Fibroblast of villous mesenchyme (primary cell): ENCODE measurements around the gene ANO9. TPM values are rescaled to one million over a fixed set of nuclear protein-coding genes. Genes with fewer than 3 reads are reported as not detected.
"Not testable (repeated sequence)": the region's sequence is repeated elsewhere in the genome, so short reads cannot be mapped to it uniquely, and the experiment has no call there.

Experiments used
- DNase-seq: peaks from one replicate; pipeline ENCODE4 v3.0.0-alpha.2; 2010; ENCODE audit warnings: low read depth
- H3K4me3 ChIP-seq: 2 replicates; pipeline ENCODE4 v1.5.1; 2011; ENCODE audit warnings: low read depth, mild to moderate bottlenecking, low read length
- total RNA-seq: library from RNA; depleted of rRNA; stranded (reverse); fragments of >200 nt; gene quantifications from 2 replicates; pipeline ENCODE4 v1.2.3, GENCODE V29; 2012
- TF ChIP-seq, protein P1 (sequence below): IDR thresholded peaks from 2 replicates; pipeline ENCODE4 v1.5.1; 2012; ENCODE audit warnings: low read depth, mild to moderate bottlenecking, low read length; ENCODE audit not compliant: insufficient read depth

Gene ANO9
- total RNA-seq, 1 donor, result not detected

DNA sequence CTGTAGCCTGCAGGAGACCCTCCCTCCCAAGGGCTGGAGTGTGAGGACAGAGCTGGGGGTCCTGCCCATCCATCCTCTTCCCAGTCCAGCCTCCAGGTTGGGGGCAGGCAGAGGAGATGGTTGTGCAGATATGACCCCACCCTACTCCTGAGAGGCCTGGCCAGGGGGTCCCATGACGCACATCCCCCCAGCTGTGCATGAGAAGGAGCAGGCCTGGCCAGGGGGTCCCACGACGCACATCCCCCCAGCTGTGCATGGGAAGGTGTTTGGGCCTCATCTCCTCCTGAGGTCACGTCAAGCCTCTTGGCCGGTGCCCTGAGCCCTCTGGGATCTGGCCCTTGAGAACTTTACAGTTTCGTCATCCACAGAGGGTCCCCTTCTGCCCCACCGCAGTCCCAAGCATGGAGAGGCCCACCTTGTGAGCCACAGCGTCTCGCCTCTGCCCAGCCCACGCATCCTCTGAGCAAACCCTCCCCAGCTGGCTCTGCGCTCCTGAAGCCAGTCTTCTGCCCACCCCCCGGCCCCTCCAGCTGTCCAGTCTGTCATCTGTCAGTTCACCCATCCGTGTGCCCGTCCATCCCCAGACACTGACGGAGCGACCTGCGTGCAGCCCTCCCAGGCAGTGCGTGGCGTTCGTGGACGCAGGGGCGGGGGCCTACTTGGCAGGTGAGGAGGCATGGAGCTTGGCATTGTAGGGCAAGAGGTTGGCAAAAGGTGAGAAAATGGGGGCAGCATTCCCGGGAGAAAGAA is 2.3 kb downstream of the ANO9 start:
- TF ChIP-seq, protein P1, sequence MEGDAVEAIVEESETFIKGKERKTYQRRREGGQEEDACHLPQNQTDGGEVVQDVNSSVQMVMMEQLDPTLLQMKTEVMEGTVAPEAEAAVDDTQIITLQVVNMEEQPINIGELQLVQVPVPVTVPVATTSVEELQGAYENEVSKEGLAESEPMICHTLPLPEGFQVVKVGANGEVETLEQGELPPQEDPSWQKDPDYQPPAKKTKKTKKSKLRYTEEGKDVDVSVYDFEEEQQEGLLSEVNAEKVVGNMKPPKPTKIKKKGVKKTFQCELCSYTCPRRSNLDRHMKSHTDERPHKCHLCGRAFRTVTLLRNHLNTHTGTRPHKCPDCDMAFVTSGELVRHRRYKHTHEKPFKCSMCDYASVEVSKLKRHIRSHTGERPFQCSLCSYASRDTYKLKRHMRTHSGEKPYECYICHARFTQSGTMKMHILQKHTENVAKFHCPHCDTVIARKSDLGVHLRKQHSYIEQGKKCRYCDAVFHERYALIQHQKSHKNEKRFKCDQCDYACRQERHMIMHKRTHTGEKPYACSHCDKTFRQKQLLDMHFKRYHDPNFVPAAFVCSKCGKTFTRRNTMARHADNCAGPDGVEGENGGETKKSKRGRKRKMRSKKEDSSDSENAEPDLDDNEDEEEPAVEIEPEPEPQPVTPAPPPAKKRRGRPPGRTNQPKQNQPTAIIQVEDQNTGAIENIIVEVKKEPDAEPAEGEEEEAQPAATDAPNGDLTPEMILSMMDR, result no peak
- no peak overlapping the region for H3K4me3 ChIP-seq
- DNase-seq, result no peak

DNA sequence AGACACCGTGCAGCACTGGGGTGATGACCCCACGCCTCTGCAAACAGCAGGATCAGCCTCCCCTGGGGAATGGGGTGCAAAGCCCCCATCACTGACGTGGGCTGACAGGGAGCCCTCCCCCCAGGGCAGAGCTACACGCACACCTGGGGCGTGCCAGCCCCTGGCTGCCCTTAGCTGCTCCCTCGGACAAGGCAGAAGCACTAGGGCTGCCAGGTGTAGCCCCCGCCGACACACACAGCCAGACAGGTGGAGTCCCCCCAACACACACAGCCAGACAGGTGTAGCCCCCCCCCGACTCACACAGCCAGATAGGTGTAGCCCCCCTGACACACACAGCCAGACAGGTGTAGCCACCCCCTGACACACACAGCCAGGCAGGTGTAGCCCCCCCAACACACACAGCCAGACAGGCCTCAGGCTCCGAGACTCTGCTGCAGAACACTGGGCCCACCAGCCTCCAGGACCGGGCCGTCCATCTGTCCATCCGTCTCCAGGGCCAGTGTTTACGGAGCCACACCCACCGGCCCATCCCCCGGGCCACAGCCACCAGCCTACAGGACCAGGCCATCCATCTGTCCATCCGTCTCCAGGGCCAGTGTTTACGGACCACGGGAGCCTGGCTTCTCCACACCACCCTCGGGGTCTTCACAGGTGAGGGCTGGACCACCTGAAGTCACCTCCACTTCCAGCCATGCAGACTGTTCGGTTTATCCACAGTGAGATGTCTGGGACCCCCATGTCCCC is 3.5 kb downstream of the ANO9 start:
- TF ChIP-seq, protein P1, result no peak
- DNase-seq, result no peak
- H3K4me3 ChIP-seq, result no peak overlapping the region

DNA sequence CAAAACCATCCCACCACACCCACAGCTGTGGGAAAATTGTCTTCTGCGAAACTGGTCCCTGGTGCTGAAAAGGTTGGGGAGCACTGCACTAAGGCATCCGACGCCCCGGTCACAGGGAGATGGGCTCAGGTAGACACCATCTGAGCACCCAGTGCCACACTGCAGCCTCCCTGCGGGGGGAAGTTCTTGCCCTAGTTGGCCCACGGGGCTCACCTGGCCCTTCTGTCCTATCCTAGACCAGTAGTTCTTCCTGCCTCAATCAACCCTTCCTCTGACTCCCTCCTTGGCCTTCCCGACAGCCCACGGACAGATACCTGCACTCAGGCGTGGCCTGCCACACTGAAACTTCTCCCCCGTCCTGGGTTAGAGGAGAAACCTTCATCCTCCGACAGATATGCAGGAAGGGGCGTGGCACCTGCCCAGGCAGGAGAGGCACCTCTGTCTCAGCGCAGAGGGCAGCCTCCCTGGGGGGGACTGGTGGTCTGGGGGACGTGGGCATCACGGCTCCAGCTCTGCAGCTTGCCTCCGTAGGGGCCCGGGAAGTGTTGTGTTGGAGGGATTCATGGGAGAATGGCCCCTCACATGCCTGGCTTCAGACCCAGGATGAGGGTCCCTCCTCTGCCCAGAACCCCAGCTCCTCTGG is 4.5 kb downstream of the ANO9 start:
- TF ChIP-seq, protein P1, result no peak
- DNase-seq, result no peak
- H3K4me3 ChIP-seq, result no peak overlapping the region

DNA sequence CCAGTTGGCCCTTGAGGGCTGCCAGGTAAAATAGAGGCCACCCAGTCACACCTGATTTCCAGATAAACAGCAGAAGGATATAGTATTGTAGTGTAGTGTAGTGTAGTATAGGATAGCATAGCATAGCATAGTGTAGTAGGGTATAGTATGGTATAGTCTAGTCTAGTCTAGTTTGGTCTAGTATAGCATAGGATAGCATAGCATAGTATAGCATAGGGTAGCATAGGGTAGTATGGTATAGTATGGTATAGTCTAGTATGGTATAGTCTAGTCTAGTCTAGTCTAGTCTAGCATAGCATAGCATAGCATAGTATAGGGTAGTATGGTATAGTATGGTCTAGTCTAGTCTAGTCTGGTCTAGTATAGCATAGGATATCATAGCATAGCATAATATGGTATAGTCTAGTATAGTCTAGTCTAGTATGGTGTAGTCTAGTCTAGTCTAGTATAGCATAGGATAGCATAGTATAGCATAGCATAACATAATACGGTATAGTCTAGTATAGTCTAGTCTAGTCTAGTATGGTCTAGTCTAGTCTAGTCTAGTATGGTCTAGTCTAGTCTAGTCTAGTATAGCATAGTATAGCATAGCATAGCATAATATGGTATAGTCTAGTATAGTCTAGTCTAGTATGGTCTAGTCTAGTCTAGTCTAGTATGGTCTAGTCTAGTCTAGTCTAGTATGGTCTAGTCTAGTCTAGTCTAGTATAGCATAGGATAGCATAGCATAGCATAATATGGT is 6.6 kb downstream of the ANO9 start:
- not testable (repeated sequence) for H3K4me3 ChIP-seq, DNase-seq

DNA sequence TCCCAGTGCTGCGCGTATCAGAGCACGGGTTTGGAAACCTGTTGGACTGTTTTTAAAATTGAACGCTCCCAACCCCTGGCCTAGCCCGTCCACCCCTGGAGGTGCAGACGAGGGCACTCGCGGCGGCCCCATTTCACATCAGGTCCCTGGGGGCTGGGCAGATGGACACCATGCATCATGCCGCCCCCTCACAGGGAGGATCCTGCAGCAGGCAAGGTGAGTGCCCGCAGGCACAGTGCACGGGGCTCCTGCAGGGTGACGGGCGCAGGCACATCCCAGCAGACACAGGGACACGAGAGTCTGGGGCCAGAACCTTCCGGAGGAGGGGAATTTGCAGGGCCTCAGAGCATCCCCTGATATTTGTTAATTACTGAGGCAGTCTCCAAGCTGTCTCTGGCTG is 7.3 kb downstream of the ANO9 start:
- H3K4me3 ChIP-seq, result no peak overlapping the region
- TF ChIP-seq, protein P1, result no peak
- DNase-seq, result no peak

DNA sequence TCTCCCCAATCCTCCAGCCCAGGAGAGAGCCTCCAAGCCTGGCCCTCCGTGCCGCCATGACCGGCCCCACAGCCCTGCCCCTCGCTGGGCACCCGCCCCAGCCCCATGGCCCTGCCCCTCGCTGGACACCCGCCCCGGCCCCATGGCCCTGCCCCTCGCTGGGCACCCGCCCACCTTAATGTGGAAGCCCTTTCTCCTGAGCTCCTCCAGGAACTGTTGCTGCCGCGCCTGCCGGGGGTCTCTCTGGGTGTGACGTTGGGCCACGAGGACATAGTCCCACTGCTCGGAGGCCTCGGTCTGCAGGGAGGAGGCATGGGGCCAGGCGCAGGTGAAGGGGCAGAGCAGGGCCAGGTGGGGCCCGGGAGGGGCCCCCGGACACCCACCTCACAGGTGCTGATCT is 8.2 kb downstream of the ANO9 start:
- TF ChIP-seq, protein P1, result no peak
- DNase-seq, result no peak
- no peak overlapping the region for H3K4me3 ChIP-seq
